Nucleus accumbens (tissue), 56 donors: ENCODE results near the gene SMNDC1.
"Not testable (repeated sequence)": the region's sequence is repeated elsewhere in the genome, so short reads cannot be mapped to it uniquely, and the experiment has no call there.

Experiments
- DNase-seq, 56 donors: peaks; one replicate each; lab custom pipeline; 2025; lab: John Stamatoyannopoulos, UW

Gene SMNDC1

DNA sequence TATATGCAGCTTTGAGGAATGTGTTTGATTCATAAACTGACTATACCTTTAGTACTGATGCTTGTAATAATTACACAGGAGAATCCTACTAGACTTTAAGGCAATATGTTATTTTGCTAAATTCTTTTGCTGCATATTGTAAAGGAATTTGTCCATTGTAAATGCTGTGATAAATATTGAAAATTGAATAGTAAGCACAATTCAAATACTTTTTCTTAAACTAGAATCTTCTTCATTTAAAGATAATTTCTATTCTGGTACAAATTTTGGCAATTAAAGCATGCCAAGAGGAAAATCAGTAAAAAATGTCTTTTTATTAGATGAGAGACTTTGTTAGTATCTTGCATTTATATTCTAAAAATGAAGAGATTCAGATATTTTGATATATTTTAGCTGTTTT, 45.4 kb downstream of the SMNDC1 start:
- DNase-seq, result no peak

DNA sequence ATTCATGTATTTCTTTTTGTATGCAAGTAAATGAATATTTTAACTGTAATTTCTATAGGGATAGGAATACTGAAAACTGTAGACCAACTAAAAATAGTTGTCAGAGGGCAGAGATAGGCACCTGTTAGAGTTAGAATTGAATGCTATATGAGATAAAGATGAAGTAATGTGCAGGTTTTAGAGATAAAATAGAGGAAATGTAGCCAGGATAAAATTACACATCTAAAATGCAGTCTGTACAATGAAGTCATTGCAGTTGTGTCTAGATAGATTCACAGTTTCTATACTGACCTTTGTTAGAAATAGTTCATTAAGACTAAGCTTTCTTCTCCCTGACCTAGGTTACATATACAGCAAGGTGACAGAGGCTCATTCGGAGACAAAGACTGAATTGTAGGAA, 46.2 kb downstream of the SMNDC1 start:
- no peak for DNase-seq

DNA sequence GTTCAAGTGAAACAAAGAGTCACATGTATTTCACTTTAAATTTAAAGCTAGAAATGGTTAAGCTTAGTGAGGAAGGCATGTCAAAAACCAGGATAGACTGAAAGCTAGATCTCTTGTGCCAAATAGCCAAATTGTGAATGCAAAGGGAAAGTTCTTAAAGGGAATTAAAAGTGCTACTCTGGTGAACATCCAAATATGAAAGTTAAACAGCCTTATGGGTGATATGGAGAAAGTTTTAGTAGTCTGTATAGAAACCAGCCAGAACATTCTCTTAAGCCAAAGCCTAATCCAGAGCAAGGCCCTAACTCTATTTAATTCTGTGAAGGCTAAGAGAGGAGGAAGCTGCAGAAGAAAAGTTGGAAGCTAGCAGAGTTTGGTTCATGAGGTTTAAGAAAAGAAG, 50.3 kb downstream of the SMNDC1 start:
- no peak for DNase-seq

DNA sequence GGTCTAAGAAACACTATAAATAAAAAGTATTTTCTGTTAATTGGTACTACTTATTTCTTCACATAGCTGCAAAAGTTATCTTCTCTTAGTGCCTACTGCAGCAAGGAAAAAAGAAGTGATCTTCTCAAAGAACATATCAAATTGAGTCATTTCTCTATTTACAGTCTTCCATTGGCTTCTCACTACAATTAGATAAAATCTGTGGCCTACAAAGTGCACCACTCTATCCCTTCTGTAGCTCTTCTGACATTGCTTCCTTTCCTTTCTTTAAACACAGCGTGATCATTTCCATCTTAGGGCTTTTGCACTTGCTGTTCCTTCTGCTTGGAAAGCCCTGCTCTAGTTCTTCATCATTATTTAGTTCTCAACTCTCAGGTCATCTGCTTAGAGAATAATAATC, 52.6 kb downstream of the SMNDC1 start:
- DNase-seq, result no peak

DNA sequence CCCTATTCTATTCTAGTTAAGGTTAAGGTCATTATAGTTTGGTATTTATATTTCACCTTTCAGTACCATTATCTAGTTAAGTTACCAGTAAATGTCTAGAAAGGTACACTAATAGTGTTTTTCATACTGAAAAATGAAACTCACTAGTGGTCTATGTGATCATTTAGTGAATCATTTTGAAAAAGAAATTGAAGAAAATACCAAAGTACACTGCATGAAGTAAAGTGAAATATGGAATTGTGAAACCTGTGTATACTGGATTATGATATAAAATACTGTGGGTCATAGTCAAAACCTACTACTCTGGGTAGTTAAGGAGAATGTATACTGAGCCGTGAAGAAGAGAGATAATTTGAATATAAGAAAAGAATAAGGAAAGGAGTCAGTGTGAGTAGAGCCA, 53.3 kb downstream of the SMNDC1 start:
- DNase-seq, result not testable (repeated sequence)

DNA sequence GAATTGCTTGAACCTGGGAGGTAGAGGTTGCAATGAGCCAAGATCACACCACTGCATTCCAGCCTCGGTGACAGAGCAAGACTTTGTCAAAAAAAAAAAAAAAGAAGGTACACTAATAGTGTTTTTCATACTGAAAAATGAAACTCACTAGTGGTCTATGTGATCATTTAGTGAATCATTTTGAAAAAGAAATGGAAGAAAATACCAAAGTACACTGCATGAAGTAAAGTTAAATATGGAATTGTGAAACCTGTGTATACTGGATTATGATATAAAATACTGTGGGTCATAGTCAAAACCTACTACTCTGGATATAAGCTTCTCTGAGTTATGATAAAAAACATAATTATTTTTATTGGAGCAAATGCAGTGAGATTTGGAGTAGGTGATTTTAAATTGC, 55.2 kb downstream of the SMNDC1 start:
- not testable (repeated sequence) for DNase-seq

DNA sequence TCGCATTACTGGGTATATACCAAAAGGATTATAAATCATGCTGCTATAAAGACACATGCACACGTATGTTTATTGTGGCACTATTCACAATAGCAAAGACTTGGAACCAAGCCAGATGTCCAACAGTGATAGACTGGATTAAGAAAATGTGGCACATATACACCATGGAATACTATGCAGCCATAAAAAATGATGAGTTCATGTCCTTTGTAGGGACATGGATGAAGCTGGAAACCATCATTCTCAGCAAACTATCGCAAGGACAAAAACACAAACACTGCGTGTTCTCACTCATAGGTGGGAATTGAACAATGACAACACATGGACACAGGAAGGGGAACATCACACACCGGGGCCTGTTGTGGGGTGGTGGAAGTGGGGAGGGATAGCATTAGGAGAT, 56.9 kb downstream of the SMNDC1 start:
- DNase-seq, result not testable (repeated sequence)

DNA sequence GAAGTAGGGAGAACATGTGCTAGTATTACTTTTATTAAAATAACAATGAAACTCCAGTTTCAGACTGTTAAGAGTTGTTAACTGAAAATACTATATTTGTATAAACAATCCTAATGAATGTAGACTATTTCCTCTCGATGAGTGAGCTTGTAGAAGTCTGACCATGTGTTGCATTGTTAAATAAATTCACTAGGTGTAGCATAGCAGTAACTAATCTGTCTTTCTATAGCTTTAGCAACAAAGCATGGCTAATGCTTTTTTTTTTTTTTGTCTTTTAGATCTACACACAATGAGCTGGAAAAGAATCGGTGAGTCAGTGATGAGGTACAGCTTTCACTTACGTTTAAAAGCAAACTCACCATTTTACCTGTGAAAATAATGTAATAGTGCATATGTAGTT, 60.2 kb downstream of the SMNDC1 start:
- no peak for DNase-seq

DNA sequence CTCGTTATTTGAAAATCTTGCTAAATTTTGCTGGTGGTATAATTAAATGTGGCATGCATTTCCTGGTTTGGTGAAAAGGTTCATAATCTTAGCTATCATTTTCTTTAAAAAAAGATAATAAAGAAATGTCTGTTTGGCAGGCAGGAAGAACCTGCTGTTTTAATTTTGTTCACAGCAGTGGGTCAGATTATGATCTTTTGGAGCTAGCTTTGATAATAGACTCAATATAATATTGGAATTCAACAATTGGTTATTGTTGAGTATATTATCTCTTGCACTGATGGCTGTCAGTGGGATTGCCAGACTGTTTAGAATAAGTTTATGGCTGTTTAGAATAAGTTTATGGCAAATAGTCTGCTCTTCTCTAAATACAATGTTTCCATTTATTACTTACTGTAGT, 62.2 kb downstream of the SMNDC1 start:
- DNase-seq, result no peak

DNA sequence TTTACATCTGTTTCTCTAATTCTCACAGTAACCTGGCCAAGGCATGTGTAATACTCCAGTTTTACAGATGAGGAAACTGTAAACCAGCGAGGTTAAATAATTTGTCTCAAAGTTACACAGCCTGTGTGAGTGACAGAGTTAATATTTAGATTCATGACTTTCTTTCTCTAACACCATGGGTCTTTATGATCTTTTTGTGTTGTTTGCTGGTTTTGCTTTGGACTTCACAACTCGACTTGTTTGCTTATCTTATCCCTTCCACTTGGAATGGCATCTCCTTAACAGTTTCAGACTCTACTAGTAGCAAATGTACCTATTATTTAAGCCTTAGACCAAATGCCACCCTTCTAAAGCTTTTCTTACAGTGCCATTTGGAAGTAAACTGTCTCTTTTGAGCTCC, 62.9 kb downstream of the SMNDC1 start:
- no peak for DNase-seq

DNA sequence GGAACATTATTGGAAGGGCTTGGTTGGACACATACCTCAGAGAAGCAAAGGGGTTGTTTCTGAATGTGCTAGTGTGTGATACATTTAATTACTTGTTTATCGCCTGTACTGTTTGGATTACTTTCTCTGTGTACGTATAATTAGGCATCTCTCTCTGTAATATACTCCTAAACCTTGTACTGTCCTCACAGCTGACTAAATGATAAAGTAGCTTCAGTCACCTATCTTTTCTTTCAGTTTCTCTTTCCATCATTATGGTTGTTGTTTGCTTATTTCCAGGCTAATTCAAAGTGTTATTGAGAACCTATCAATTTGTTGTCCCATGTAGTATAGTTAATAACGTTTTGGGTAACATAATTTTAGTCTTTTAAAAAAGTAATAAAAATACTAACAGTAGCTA, 63.3 kb downstream of the SMNDC1 start:
- DNase-seq, result no peak
